Esophagus muscularis mucosa (tissue), 4 donors: Measurements from ENCODE around the gene PCSK4.

Source experiments
- EP300 ChIP-seq: sonication (generic); formaldehyde crosslinking; IDR thresholded peaks from one replicate; pipeline ENCODE4 v1.6.1; 2017; ENCODE audit warnings: antibody characterized with exemption
- POLR2A ChIP-seq: fragments of 450-650 bp; IDR thresholded peaks from one replicate; pipeline ENCODE4 v1.6.1; 2017; ENCODE audit warnings: antibody characterized with exemption, moderate library complexity, mild to moderate bottlenecking, low read depth
- TF ChIP-seq, protein P1 (sequence below), 3 experiments: fragments of 200-600 bp in 2 of 3; fragments of 450-650 bp in 1 of 3; sonication (generic) in 2 of 3; IDR thresholded peaks; one replicate each; pipeline ENCODE4 v1.5.1; 2017 to 2019; ENCODE audit warnings: antibody characterized with exemption in 3 of 3, mild to moderate bottlenecking in 2 of 3, moderate library complexity in 1 of 3

- TF ChIP-seq, protein P1, sequence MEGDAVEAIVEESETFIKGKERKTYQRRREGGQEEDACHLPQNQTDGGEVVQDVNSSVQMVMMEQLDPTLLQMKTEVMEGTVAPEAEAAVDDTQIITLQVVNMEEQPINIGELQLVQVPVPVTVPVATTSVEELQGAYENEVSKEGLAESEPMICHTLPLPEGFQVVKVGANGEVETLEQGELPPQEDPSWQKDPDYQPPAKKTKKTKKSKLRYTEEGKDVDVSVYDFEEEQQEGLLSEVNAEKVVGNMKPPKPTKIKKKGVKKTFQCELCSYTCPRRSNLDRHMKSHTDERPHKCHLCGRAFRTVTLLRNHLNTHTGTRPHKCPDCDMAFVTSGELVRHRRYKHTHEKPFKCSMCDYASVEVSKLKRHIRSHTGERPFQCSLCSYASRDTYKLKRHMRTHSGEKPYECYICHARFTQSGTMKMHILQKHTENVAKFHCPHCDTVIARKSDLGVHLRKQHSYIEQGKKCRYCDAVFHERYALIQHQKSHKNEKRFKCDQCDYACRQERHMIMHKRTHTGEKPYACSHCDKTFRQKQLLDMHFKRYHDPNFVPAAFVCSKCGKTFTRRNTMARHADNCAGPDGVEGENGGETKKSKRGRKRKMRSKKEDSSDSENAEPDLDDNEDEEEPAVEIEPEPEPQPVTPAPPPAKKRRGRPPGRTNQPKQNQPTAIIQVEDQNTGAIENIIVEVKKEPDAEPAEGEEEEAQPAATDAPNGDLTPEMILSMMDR (IDR thresholded peaks at IDR 0.05): no peak
- TF ChIP-seq POLR2A (no peak), EP300 (no peak)
These were observed 6.8 kb upstream of the PCSK4 start for GRCh38 chr19:1496714-1497577.
